GM19099 (cell line): Measurements from ENCODE around the gene SFT2D3.

Experiments
- POLR2A ChIP-seq: IDR thresholded peaks from 3 replicates; pipeline ENCODE4 v1.6.1; 2011; ENCODE audit warnings: low read depth; ENCODE audit not compliant: insufficient read length; ENCODE audit errors: extremely low read depth

The SFT2D3 gene

GRCh38 chr2:127673291-127674069, 27.8 kb upstream of the SFT2D3 start:
- no peak for TF ChIP-seq POLR2A

- no peak for TF ChIP-seq POLR2A
Measured at GRCh38 chr2:127674241-127675209, 26.8 kb upstream of the SFT2D3 start.

GRCh38 chr2:127675331-127676261, 25.7 kb upstream of the SFT2D3 start, which contains the start of gene LIMS2:
Gene LIMS2 (minus strand): TSS chr2:127675530. CDS start chr2:127675024, 506 bp downstream.
- TF ChIP-seq POLR2A: no peak

- no peak for TF ChIP-seq POLR2A
Measured at GRCh38 chr2:127676906-127677305, 24.4 kb upstream of the SFT2D3 start.

GRCh38 chr2:127678531-127678930, 22.8 kb upstream of the SFT2D3 start:
- TF ChIP-seq POLR2A: no peak

GRCh38 chr2:127678991-127679390, 22.3 kb upstream of the SFT2D3 start:
- TF ChIP-seq POLR2A: no peak

GRCh38 chr2:127679680-127680361, 21.5 kb upstream of the SFT2D3 start:
- TF ChIP-seq POLR2A: no peak

GRCh38 chr2:127680706-127681287, 20.5 kb upstream of the SFT2D3 start:
- no peak for TF ChIP-seq POLR2A

- no peak for TF ChIP-seq POLR2A
Measured at GRCh38 chr2:127681288-127681804, 20.0 kb upstream of the SFT2D3 start.

GRCh38 chr2:127681976-127682857, 19.1 kb upstream of the SFT2D3 start:
- no peak for TF ChIP-seq POLR2A

- no peak for TF ChIP-seq POLR2A
Measured at GRCh38 chr2:127683056-127683455, 18.2 kb upstream of the SFT2D3 start.

GRCh38 chr2:127683757-127684156, 17.5 kb upstream of the SFT2D3 start:
- no peak for TF ChIP-seq POLR2A
